Iris pigment epithelial cell (primary cell): ENCODE data around the gene PTRH1.
"Not testable (repeated sequence)": the region's sequence is repeated elsewhere in the genome, so short reads cannot be mapped to it uniquely, and the experiment has no call there.

Source experiments
- DNase-seq: peaks from one replicate; pipeline ENCODE4 v3.0.0-alpha.2; 2011; ENCODE audit warnings: low read depth

The PTRH1 gene, protein sequence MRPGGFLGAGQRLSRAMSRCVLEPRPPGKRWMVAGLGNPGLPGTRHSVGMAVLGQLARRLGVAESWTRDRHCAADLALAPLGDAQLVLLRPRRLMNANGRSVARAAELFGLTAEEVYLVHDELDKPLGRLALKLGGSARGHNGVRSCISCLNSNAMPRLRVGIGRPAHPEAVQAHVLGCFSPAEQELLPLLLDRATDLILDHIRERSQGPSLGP

DNA sequence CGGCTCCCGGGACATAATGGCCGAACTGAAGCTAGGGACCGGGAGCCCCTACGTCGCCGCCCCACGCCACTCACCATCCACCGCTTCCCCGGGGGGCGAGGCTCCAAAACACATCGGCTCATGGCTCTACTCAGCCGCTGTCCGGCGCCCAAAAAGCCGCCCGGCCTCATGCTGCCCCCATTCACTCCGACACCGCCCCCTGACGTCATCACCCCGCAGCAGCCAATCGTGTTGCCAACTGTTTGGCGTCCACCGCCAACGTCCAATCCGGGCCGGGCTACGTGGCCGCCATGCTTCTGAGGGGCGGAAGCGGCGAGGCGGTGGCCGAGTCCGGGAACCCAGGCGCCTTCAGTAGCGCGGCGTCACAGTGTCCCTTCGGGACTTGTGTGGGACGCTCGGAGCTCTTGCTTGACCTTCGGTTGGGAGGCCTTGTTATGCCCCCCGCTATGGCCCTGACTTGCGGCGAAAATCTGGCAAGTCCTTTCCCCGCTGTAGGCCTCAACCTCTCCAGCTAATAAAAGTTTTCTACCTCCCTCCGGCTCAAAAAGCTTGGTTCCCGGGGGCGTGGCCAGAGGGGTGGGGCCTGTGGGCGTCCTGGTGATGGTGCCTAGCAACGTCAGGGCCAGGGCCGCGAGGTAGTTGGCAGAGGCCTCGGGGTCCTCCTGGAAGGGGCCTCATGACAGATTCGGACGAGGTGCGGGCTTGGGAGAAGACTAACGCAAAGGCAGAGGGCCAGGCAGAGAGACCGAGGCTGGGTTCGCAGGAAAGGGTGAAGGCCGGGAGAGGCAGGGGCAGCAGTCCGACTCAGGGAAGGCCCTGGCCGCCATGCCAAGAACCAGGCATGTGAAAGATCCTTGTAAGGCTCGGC, at the start of gene PTRH1, which contains the start of gene TTC16:
PTRH1 (minus strand) TSS at position 194 of the 868 bp plus-strand sequence; CDS start at position 170, 24 bp downstream.
TTC16 (plus strand) TSS at position 610 of the 868 bp plus-strand sequence; CDS start at position 677, 67 bp downstream.
- DNase-seq, result peak; percentile 94

DNA sequence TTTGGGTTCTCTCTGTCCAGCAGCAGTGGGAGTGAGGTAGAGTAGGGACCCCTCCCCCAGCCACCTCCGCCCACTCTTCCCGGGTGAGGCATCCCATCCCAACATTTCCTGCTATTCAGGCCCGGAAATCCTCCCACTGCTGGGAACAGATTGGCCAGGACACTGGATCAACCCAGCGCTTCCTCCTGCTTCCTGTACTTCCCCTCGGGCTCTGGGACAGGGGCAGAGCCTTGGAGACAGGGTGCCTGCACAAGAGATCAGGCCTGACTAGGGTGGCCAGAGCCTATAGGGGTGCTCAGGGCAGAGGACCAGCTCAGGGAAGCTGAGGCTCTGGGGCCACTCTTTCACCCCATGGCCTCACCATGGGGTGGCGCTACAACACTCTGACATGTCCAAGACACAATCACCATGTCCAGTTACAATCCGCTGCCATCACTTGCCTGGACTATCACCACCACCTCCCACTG, 48.5 kb upstream of the PTRH1 start:
- DNase-seq, result no peak

DNA sequence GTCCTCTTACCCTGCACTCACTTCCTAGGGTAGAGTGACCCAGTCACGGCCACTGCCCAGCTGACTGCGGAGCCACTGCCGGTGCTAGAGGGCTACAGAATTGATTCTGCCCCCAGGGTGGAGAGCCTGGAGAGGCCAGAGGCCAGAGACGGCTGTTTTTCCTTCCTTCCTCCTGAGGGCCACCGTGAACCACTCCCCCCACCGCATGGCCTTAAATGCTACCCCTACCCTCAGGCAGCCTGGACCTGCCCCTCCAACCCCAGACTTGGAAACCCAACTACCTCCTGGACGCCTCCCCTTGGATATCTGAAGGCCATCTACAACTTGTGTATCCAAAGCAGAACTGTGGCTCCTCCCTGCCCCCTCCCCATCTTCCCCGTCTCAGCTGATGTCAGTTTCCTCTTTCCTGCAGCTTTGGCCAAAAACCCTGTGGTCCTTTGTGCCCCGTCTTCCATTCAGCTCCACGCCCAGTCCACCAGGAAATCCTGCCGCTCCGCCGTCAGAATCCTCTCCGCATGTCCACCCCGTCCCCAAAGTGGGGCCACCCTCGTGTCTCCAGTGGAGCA, 46.7 kb upstream of the PTRH1 start:
- DNase-seq, result no peak

DNA sequence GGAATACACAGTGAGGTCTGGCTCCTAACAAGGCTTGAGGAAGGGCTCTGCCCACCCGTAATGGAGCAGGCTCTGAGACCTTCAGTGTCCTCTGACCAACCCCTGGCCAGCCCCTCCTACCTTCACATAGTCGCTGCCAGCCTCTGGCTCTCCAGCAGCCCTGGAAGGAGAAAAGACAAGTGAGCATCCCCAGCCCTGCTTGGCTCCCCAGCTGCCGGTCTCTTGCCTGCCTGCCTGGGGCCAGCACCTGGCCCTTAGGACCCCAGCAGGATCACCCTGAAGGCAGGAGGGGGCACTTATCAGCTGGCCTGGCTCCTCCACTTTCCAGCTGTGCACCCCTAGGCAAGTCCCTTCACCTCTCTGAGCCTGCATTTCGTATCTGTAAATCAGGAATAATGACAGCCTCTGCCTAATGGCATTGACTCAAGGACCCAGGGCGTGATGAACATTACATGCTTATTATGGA, 46.1 kb upstream of the PTRH1 start:
- DNase-seq, result no peak

DNA sequence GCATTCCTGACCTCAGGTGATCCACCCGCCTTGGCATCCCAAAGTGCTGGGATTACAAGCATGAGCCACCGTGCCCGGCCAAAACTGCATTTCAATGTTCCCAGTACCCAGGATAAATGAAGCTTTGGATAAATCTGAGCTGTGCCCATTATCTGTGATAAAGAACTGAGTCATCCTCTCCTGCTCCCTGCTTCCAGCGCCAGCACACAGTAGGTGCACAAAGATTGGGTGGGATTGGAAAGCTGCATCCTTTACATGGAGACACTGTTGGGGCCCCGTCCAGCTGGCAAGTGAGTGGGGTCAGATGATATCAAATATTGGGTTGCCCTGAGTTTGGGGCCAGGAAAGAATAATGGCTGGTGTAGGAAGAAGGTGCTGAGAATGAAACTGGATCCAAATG, 45.6 kb upstream of the PTRH1 start:
- no peak for DNase-seq

DNA sequence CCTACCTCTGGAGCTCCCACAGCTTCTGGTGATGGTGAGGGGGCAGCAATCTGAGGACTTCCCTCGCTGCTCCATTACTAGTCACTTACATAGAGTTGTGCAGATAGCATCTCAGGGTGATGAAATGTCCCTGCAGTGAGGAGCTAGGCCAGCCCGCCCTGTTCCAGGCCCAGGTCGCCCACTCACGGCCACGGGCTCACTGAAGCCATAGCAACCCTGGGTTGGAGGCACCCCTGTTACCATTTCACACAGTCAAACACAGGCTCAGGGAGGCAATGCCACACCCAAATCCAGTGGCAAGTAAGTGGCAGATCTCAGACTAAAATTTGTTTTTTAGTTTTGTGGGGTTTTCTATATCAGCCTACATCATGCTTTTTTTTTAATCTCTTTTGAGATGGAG, 43.4 kb upstream of the PTRH1 start:
- DNase-seq, result no peak

DNA sequence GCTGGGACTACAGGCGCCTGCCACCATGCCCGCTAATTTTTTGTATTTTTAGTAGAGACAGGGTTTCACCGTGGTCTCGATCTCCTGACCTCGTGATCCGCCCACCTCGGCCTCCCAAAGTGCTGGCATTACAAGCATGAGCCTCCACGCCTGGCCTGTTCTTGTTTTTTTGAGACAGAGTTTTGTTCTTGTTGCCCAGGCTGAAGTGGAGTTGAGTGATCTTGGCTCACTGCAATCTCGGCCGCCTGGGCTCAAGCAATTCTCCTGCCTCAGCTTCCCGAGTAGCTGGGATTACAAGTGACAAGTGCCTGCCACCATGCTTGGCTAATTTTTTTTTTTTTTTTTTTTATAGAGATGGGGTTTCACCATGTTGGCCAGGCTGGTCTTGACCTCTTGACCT, 41.3 kb upstream of the PTRH1 start:
- not testable (repeated sequence) for DNase-seq

DNA sequence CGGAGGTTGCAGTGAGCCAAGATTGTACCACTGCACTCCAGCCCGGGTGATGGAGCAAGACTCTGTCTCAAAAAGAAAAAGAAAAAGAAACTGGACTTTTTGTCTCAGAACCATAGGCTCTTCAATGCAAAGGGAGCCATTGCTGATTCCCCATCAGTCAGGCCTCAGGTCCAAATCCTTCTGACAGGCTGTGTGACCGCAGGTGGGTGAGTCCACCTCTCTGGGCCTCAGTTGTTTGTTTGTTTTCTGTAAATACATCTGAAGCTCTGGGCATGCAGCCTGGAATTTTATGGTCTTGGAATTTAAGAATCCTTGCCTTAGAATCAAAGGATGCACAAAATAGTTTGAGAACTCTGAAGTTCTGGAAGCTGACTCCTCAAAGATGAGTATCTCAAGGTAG, 40.8 kb upstream of the PTRH1 start:
- no peak for DNase-seq

DNA sequence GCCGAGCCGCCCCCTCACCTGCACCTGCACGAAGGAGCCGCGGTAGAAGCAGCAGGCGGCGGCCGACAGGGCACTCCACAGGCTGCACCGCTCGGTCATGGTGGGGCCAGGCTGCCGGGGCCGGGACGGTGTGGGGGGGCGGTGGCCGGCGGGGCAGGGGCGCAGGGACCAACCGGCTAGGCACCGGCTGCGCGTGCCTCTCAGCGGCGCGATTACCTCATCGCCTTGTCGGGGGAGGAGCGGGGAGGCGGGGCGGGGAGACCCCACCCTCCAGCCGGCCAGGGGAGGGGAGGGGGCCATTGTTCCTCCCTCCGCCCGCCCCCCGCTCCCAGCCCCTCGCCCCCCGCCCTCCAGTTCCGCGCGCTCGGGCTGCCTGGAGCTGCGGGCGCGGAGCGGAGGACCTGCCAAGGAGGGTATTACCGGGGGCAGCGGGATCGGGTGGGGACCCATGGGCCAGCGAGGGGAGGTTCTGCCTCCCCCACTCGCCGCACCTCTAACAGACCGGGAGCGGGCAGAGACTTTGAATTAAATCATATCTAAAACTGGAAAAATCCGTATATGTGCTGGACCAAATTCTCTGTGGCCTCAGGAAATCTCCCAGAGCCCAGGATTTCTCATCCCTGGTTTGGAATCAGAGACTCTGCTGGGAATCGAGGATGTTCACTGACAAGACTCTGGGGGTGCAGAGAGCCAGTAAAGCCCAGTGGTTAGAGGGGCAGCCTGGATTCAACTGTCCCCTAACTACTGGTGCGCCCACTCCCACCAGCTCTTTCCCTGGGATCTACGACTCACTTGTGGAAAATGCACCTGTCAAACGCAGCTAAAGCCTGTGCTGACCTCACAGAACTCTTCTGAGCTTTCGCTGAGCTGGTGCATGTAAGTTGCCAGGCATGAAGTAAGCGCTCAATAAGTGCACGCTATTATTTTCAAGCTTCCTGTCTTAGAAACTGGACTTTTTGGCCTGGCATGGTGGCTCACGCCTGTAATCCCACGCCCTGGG, 39.9 kb upstream of the PTRH1 start:
- DNase-seq, result no peak

DNA sequence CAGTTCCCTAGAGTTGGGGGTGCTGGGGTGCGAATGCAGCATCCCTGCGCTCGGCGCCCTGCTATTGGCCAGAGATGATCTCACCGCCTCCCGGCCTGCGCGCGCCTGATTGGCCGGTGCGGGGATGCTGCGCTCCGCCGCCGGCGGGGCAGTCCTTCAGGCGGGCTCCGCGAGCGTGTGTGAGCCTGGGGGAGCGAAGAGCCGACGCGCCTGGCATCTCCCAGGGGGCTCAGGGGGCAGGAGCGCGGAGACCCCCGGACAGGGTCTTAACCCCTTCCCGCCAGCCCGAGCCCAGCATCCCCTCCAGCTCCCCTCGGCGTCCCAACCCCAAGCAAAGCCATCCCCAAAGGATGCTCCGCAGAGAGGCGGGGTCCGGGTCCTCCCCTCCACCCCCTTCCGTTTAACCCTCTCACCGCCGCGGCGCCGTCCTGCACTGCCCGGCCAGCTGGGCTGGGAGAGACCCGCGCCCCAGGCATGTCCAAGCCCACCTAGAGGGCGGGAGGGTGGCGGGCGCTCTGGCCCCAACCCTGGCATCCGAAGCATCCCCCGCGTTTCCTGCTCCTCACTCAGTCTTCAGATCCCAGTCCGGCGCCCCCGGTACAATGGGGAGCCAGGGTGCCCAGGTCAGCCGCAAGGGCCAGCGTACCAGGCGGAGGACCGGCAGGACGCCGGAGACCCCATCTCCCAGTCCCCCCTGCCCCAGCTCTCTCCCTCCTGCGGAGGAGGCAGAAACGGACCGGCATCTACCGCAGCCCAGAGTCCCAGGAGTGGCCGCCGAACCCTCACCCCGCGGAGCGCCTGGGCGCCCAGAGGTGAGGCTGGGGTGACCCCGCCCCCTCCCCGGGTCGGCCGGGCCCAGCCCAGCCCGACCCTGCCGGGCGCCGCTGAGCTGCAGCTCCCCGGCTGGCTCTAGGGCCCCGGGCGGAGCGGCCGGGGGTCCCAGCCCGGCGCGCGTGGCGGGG, 38.9 kb upstream of the PTRH1 start:
- no peak for DNase-seq

DNA sequence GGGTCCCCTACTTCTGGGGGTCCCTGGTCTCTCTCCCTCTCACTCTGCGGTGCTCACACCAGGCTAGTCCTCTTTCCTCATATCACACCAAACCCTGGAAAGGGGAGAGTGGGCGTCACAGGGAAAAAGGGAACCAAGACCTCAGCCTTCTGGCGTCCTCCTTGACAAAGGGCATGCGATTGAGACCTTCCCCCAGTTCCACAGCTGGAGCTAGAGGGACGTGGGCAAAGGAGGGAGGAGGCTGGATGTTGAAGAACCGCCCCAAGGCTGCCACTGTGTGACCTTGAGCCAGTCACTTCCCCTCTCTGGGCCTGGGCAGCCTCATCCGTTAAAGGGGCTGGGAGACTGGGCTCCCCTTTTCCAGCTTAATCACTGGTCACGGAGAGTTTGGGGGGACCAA, 38.2 kb upstream of the PTRH1 start:
- DNase-seq, result no peak

DNA sequence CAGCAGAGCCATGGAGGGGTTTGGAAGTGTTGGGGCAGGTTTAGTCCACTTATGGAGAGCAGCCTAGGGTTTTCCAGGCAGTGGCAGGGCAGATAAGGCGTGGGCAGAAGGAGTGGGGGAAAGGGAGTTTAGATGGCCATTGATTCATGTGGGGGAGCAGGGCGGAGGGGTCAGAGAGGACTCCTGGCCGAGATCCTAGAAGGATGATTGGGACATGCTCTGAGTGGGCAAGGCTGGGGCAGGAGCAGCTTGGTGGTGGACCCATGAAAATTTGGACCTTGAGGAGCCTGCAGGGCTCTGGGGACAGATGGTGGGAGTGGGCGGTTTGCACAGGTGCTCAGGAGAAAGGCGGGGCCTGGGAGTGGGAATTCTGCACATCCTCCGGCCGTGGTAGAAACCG, 37.7 kb upstream of the PTRH1 start:
- DNase-seq, result no peak

DNA sequence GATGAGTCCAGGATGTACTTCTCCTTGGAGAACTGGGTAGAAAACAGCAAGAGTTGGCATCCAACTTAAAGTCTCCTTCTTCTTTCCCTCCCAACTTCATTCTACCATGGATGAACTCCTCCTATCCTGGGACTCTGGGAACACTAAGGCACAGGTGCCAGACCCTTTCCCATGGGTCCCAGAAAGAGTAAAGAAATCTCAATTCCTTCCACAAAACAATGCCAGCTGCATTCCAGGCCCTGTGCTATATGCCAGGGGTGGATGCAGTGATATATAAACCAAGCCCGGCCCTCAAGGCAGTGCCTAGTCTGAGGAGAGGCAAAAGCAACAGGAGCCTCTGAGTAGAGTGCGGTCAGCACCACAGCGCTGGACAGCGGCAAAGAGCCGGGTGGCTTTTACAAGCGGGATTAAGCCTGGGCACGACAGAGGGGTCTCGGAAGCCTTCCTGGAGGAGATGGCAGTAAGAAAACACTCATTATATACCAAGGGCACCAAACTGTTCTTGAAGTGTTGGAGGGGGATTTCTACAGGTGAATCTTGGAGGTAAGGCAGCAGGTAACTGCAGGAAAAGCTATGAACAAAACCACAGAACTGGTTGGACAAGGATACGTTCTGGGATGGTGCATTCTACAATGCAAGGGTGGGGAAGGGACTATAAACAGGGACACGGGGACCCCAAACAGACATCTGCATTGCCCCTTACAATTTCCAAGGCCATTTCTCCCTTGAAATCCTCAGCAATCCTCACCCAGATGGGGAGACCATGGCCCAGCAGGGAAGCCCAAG, 36.0 kb upstream of the PTRH1 start:
- DNase-seq, result no peak

DNA sequence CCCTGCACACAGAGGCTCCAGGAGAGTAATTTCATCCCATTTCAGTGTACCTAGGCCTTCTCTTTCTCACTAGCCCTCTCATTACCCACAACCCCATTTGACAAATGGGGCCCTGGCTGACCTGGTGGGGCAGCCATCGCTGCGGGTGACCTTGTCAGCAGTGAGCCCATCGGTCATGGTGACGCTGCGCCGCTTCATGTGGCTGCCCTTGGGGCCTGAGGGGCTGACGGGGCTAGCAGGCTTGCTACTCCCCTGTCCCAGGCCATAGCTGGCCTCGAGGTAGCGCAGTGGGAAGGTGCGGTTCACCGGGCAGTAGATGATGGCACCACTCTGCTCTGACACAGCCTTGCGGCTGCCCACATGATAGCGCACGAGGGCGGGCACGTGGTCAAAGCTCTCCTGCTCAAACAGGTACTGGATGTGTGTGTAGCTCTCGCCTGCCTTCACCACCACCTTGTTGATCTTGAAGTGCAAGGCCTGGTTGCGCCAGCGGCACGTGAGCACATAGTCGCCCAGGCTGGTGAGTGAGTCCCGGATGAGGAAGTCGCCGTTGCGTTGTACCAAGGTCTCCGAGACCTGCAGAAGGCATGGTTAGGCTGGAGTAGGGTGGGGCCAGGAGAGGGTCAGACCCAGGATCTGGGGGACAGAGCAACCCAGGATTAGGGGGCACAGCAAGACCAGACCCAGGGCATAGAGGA, 33.8 kb upstream of the PTRH1 start:
- DNase-seq, result no peak

DNA sequence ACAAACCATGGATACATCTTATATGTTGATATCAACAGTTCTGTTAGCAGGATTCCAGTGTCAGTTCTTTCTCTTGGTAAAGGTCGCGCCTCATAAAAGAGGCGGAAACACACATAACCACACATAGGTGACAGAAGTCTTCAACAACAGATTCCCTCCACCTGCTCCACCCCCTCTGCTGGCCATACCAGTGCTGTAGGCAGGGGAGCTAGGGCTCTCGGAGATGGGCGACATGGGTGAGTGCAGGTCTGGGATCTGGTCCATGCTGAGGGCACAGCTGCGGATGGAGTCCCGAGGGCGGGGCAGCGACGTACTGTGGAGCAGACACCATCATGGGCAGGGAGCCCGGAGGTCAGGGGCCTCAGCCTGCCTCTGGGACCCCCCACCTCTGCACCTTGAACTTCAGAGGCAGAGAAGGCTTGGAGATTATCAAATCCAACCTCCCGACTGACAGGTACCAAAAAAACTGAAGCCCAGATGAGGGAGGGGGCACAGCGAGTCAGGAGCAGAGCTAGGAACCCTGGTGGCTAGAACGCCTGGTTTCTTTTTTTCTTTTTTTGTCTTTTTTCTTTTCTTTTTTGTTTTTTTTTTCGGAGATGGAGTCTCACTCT, 31.6 kb upstream of the PTRH1 start:
- DNase-seq, result no peak

DNA sequence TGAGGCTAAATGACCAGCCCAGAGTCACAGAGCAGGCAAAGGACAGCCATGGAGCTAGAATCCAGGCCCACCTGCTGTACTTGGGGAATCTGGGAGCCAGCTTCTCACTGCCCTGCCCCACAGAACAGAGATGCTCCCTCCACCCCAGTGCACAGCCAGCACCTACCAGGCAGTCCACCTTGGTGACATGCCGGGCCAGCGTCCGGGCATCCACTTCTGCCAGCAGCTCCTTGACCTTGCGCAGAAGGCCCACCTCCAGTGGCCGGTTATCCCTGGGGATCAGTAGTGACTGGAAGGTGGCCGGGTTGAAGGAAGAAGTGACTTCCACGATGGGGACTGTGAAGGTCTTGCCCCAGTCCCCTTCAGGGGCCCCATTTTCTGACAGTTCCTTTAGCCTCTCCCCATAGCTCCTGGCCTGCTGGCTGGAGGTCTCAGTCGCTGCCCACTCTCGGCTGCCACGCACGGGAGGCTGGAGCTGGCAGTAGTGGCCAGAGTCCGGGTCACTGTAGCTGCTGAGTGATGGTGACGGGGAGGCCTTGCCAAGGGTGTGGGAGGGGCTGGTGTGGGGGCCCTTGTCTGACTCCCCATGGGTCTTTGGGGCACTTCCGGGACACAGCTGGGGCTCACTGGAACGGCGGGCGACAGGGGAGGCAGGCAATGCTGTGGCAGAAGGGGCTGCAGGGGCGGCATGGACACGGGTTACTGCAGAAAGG, 29.1 kb upstream of the PTRH1 start:
- DNase-seq, result no peak

DNA sequence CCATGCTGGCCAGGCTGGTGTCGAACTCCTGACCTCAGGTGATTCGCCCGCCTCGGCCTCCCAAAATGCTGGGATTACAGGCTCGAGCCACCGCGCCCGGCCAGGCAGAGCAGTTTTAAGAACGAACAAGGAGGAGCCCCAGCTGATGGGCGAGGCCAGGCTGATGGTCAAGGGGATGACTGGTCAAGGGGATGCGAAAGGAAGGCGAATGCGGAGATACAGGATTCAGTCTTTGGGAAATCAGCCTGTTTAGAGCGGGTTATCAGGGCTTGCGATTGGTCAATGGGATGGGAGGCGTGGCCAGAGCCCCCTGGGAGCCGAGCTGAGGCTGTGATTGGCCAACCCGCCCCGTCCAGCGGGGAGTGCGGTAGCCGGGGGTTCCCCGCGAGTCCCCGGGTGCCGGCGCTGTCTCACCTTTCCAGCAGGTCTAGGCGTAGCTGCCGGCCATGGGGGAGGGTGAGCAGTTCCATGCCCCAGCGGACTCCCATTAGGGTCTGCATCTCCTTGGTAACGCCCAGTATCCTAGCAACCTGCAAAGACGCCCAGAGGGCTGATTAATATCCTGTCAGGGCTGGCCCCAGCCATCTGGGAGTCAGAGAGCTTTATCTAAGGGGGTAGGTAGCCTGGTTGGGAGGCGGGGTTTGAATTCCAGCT, 27.1 kb upstream of the PTRH1 start:
- DNase-seq, result no peak
